KOPT-K1 (cell line): ENCODE results near the gene TNFRSF12A.
A peak's percentile ranks its signal among the peaks of the same experiment; 100 is the strongest.
"Not testable (repeated sequence)": the region's sequence is repeated elsewhere in the genome, so short reads cannot be mapped to it uniquely, and the experiment has no call there.

Experiments
- H3K27ac ChIP-seq: fragments of 200-600 bp; sonication (generic); 2 replicates; pipeline ENCODE4 v1.5.1; 2016; ENCODE audit warnings: antibody characterized with exemption, mild to moderate bottlenecking, low read depth, low read length; ENCODE audit not compliant: poor library complexity, severe bottlenecking
- H3K36me3 ChIP-seq: fragments of 200-600 bp; sonication (generic); 2 replicates; pipeline ENCODE4 v1.5.1; 2017; ENCODE audit warnings: antibody characterized with exemption, mild to moderate bottlenecking, low read length, moderate library complexity; ENCODE audit not compliant: insufficient read depth
- H3K9me3 ChIP-seq: fragments of 200-600 bp; sonication (generic); 2 replicates; pipeline ENCODE4 v1.5.1; 2017; ENCODE audit warnings: antibody characterized with exemption, low read length, mild to moderate bottlenecking; ENCODE audit not compliant: insufficient read depth, poor library complexity, severe bottlenecking

The TNFRSF12A gene

GRCh38 chr16:3055734-3056115 lies 35.6 kb downstream of the TNFRSF12A start:
- peak overlapping the region; percentile 46 for H3K27ac ChIP-seq
- not testable (repeated sequence) for H3K9me3 ChIP-seq, H3K36me3 ChIP-seq

- Histone ChIP-seq H3K9me3 (no peaks in the 10 kb centered on the region), H3K27ac (no peak overlapping the region), H3K36me3 (peaks cover 8% of the 10 kb centered on the region; the same call in 1 of the 2 replicates)
Observed at GRCh38 chr16:3056336-3057180, 36.4 kb downstream of the TNFRSF12A start.

- Histone ChIP-seq H3K9me3 (no peaks in the 10 kb centered on the region), H3K27ac (no peak overlapping the region), H3K36me3 (peaks cover 8% of the 10 kb centered on the region; the same call in 1 of the 2 replicates)
Observed at GRCh38 chr16:3057181-3058138, 37.3 kb downstream of the TNFRSF12A start.

- peaks cover 8% of the 10 kb centered on the region; the same call in 1 of the 2 replicates for H3K36me3 ChIP-seq
- H3K27ac ChIP-seq, result peak overlapping the region; percentile 80
- no peaks in the 10 kb centered on the region for H3K9me3 ChIP-seq
Observed at GRCh38 chr16:3058139-3059030, 38.2 kb downstream of the TNFRSF12A start.

- no peaks in the 10 kb centered on the region for H3K9me3 ChIP-seq
- H3K36me3 ChIP-seq, result peaks cover 2% of the 10 kb centered on the region; the same call in 1 of the 2 replicates
- H3K27ac ChIP-seq, result peak overlapping the region; percentile 80
Observed at GRCh38 chr16:3059041-3059722, 39.0 kb downstream of the TNFRSF12A start.

GRCh38 chr16:3059723-3060242 lies 39.6 kb downstream of the TNFRSF12A start:
- Histone ChIP-seq H3K36me3 (no peaks in the 10 kb centered on the region; the same call in 1 of the 2 replicates), H3K27ac (peak overlapping the region; percentile 80), H3K9me3 (no peaks in the 10 kb centered on the region)

- H3K36me3 ChIP-seq, result no peaks in the 10 kb centered on the region; the same call in 1 of the 2 replicates
- H3K27ac ChIP-seq, result peak overlapping the region; percentile 80
- no peaks in the 10 kb centered on the region for H3K9me3 ChIP-seq
Observed at GRCh38 chr16:3060339-3061127, 40.4 kb downstream of the TNFRSF12A start.

- no peak overlapping the region for H3K27ac ChIP-seq
- no peaks in the 10 kb centered on the region for H3K9me3 ChIP-seq
- peaks cover 4% of the 10 kb centered on the region; the same call in 1 of the 2 replicates for H3K36me3 ChIP-seq
Observed at GRCh38 chr16:3062553-3062952, 42.4 kb downstream of the TNFRSF12A start.

GRCh38 chr16:3063625-3064386 lies 43.6 kb downstream of the TNFRSF12A start:
- Histone ChIP-seq H3K9me3 (no peaks in the 10 kb centered on the region), H3K36me3 (peaks cover 17% of the 10 kb centered on the region), H3K27ac (no peak overlapping the region)

GRCh38 chr16:3065069-3065741 lies 45.0 kb downstream of the TNFRSF12A start, which contains the start of gene IL32:
Gene IL32, plus strand, starts transcription at chr16:3065640. Its CDS starts 172 bp downstream, at chr16:3065812.
- Histone ChIP-seq H3K9me3 (no peaks in the 10 kb centered on the region), H3K27ac (peak within 1 kb of the TSS; percentile 76), H3K36me3 (peaks cover 28% of the 10 kb centered on the region)

- H3K9me3 ChIP-seq, result no peaks in the 10 kb centered on the region
- peak overlapping the region; percentile 76 for H3K27ac ChIP-seq
Observed at GRCh38 chr16:3065742-3066439, 45.7 kb downstream of the TNFRSF12A start.

GRCh38 chr16:3066440-3066748 lies 46.2 kb downstream of the TNFRSF12A start:
- Histone ChIP-seq H3K9me3 (no peaks in the 10 kb centered on the region), H3K27ac (peak overlapping the region; percentile 76), H3K36me3 (peaks cover 28% of the 10 kb centered on the region)

More at GRCh38 chr16:3065742-3066439, 45.7 kb downstream of the TNFRSF12A start:
- peaks cover 28% of the 10 kb centered on the region for H3K36me3 ChIP-seq
